ENCODE data around the gene THAP2.

DNA sequence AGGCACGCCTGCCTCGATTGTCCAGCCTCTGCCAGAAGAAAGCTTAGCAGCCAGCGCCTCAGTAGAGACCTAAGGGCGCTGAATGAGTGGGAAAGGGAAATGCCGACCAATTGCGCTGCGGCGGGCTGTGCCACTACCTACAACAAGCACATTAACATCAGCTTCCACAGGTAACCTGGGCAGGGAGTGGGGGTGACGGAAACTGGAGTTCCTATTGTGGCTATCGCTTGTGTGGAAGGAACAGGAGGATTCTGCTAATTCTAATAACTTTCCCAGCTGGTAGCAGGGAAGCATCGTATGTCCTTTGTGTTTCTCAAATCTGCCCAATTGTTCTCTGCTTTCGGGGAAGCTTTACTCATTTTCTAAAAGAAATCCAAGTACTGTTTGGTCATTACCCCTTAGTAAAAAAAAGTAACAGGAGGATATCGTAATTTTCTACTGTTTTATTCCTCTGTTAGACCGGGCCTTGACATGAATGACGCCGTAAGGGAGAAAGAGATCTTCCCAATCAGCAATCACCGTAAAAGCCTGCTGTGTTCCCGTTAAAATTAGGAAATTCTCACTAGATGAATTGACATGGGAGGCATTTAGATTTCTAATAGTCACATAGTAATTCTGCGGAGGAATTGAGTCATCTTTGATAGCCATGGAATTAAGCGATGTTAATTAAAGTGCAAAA is 449 bp downstream of the THAP2 start:
- TF ChIP-seq, protein P1, sequence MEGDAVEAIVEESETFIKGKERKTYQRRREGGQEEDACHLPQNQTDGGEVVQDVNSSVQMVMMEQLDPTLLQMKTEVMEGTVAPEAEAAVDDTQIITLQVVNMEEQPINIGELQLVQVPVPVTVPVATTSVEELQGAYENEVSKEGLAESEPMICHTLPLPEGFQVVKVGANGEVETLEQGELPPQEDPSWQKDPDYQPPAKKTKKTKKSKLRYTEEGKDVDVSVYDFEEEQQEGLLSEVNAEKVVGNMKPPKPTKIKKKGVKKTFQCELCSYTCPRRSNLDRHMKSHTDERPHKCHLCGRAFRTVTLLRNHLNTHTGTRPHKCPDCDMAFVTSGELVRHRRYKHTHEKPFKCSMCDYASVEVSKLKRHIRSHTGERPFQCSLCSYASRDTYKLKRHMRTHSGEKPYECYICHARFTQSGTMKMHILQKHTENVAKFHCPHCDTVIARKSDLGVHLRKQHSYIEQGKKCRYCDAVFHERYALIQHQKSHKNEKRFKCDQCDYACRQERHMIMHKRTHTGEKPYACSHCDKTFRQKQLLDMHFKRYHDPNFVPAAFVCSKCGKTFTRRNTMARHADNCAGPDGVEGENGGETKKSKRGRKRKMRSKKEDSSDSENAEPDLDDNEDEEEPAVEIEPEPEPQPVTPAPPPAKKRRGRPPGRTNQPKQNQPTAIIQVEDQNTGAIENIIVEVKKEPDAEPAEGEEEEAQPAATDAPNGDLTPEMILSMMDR (IDR thresholded peaks at IDR 0.05; ENCODE audit: extremely low read depth in 1 of 2, insufficient read depth in 1 of 2, low read depth in 1 of 2, low read length in 2 of 2): no peak
- TF ChIP-seq POLR2AphosphoS5 (IDR thresholded peaks at IDR 0.05; ENCODE audit: insufficient read depth, low read depth, low read length) (no peak), FOS (IDR thresholded peaks at IDR 0.05; ENCODE audit: borderline replicate concordance, insufficient read depth, low read length) (no peak), EZH2 (IDR thresholded peaks at IDR 0.05; ENCODE audit: borderline replicate concordance, low read depth, low read length, severe bottlenecking) (no peak), MYC (IDR thresholded peaks at IDR 0.05; ENCODE audit: low read depth, low read length) (no peak)

Data from endothelial cell of umbilical vein (primary cell).